Dedifferentiated amniotic fluid mesenchymal stem cell (primary cell): Measurements from ENCODE around the gene NID1.
A peak's percentile ranks its signal among the peaks of the same experiment; 100 is the strongest.
"Not testable (repeated sequence)": the region's sequence is repeated elsewhere in the genome, so short reads cannot be mapped to it uniquely, and the experiment has no call there.

Source experiments
- DNase-seq: peaks from one replicate; pipeline ENCODE4 v3.0.0-alpha.2; 2016; ENCODE audit errors: extremely low spot score

Gene NID1

DNA sequence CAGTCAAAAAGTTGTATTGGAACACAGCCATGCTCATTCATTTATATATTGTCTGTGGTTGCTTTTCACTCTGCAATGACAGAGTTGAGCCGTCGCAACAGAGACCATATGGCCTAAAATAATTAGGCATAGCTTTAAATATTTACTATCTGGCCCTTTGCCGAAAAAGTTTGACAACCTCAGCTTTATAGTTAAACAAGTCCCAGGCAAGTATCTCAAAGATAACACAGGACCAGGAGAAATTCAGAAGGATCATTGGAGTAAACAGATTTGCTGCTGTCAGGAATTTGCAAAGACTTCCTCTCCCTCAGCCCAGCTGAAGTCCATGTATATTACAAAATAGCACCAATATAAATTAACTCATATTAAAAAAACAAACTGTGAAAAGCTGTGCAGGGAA lies 34.4 kb downstream of the NID1 start:
- no peak for DNase-seq

DNA sequence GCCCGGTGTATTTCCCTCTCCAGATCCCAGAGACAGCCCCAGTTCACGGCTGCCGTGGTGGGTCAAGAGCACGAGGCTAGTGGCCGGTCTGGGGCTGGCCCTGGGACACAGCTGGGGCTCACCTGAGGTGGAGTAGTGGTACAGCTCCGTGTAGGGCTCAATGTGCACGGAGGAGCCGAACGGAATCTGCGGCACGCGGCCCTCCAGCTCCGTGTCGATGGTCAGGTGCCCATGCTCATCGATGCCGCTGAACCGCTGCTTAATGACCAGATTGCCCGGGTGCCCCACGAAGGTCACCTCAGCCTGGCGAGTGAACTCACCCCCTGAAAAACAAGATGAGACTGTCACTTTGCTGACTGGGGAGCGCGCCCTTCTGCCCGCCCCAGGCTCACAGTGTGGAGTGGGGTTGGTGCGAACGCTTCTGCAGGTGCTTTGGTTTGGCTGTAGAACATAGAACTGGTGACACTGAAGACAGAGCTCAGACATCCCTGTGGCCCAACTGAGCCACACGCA lies 35.4 kb downstream of the NID1 start:
- DNase-seq, result no peak

DNA sequence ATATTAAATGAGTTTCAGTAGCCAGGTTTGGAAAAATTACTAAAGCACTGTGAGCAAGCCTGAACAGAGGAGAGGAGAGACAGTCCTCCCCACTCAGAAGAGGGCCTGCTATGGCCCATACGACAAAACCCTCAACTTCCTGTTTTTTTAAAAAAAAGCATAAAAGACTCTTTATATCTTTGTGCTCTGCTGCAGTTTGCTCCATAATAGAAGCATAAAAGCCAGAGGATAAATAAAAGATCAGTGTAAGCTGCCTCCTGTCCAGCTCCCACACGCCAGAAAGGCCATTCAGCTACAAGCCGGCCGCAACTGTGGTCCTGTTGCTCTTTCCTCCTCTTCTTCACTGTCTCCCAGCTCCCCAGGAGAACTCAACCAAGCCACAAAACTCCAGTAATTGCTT lies 37.8 kb downstream of the NID1 start:
- DNase-seq, result no peak

DNA sequence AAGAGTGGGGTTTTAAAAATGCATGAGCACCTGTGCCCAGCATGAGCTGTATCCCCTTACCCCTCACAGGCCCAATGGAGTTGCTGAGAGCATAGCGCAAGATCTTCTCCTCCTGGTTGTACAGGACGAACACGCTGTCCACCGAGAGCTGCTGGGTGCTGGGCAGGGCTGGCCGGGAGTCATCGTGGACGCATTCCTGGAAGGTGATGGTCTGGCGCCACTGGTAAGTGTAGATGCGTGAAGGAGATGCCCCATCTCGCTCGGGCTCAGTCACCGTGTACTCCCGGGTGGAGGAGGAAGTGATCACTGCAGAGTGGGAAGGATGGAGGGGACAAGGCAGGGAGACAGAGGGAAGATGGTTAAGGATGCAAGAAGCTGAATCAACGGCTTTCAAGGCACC lies 39.1 kb downstream of the NID1 start:
- DNase-seq, result no peak

DNA sequence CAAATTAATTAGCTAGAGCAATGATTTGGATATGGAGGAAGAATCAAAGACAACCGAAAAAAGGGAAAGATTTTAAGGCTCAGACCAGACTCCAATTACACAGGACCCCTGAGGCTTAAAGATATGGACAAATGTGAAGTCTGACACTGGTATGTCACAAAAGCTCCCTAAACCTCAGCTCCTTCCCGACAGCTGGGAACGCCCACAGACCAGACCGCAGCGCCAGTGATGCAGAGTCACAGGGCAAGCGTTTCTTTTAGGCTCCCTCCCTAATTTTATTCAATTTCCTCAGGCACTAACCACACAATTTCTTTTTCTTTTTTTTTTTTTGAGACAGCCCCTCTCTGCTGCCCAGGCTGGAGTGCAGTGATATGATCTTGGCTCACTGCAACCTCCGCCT lies 40.2 kb downstream of the NID1 start:
- no peak for DNase-seq

DNA sequence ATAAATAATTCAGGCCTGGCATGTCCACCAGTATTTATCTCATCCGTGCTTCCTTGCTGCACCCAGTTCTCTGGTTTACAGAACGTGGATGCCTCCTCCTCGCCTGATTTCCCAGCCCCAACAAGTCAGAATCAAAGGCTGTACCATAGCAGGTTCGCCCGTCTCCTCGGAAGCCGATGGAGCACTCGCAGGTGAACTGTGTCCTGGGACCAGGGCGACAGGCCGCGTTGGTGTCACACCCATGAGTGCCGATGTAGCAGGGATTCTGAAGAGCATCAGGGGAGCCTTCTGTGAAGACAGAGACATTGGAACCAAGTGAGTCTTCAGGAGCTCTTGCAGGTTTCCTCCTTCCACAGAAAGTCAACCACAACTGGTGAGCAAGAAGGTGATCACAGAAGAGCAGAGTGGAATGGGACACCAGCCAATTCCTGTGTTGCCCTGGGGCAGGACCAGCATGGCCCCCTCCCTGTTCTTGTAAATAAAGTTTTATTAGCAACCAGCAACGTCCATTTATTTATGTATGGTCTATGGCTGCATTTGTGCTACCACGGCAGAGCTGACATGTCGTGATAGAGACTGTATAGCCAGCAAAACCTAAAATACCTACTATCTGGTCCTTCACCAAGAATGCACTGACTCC lies 40.8 kb downstream of the NID1 start:
- no peak for DNase-seq

DNA sequence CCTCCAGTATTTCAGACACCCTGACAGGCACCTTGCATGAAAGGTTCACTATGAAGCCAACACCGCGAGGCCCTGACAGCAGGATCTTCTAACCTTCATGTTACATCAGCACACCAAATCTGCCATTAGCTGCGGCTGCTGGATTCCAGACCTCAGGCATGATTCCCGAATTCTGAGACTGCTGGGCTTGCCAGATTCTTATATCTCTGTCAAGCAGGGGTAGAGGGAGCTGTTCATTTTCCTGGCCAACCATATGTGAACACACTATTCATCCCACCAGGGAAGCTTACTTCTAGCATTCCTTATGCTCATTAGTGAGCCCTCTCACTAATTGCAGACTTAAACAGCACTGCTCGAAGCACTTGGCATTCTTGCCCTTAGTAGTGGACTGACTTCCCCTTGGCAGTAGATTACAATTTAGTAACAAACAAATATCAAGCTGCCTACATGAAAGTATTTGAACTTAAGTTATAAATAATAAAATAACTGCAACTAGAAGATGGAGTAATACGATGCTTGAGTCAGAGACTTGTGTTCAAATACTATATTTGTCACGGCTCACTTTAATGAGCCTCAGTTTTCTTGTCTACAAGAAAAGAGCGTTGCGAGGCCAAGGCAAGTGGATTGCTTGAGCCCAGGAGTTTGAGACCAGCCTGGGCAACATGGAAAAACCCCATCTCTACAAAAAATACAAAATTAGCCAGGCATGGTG lies 43.3 kb downstream of the NID1 start:
- no peak for DNase-seq

DNA sequence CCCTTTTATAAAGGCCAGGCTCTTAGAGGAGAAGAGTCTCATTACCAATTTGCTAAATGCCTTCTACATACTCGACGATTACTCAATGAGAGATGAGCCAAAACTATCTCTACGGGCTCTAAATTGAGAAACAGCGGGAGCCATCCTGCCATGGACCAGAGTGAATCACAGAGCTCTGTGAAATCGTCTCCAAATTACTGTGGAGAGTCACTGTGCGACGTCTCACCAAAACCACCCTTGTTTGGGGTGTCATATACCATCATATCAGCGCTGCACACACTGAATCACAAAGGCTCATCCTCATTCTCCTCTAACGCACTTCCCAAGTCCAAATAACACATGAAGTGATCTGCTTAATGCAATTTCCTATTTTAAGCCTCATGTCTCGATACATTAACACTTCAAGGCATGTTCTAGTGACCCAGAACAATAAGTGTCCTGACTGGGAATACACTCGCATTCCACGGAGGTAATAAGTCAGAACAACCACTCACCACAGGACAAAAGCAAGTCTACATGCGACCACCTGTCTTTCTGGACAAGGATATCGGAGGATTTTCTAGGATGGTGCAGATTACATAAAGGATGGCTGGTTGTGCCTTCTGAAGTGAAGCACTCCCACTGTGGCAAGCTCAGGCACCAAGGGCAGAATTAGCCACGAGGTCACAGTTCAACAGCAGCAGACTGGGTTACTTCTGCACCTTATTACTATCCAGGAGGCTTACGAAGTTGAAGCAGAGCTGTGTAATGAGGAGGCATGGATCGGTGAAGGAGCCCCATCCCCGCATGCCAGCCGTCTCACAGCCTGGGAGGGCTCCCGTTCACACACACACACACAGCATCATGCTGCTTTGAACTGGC lies 44.3 kb downstream of the NID1 start:
- DNase-seq, result no peak

DNA sequence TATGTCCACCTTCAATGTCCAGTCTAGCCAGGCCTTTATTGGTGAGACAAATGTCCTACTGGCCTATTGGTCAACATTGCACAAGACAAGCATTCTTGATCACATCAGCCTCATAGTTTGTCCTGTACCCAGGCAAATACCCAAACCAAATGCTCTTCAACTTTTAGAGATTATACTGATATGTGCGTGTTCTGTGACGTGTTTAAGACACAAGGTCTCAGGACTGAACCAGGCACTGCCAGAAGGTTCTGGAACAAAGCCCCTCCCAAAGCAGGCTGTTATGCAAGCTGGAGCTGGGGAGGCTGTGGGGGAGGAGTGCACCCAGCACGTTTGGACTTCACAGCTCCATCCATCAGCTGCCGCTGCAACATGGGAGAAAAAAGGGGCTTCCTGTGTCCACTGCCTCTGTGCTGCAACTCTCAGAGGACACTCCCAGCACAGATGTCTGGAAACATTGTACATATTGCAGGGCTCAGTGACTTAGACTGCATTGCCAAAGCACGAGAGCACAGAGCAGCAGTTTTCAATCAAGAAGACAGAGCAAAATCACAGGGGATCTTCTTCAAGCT lies 45.9 kb downstream of the NID1 start:
- DNase-seq, result no peak

DNA sequence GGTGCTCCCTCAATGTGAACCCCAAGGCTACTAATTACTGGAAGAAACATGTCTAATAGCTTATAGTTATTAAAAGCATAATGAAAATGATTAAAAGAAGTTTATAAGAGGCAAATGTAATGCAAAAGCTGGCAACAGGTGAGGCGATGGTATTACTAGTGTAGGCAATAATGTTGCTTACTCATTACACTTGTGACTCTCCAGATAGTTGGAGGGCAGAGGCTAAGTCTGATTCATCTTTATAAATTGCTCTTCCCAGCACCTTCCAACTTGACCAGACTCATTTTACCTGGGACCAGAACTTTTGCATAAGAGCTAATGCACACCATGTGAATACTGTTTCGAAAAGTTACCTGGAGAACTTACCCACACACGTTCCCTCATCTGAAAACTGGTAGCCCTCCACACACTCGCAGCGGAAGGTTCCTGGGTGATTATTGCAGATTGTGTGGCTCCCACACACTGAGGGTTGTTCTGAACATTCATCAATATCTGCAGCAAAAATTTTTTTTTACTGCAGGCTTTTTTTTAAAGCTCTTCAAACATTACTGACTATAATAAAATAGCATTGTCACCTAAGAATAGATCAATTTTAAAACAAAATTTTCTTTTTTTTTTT lies 48.0 kb downstream of the NID1 start:
- no peak for DNase-seq

DNA sequence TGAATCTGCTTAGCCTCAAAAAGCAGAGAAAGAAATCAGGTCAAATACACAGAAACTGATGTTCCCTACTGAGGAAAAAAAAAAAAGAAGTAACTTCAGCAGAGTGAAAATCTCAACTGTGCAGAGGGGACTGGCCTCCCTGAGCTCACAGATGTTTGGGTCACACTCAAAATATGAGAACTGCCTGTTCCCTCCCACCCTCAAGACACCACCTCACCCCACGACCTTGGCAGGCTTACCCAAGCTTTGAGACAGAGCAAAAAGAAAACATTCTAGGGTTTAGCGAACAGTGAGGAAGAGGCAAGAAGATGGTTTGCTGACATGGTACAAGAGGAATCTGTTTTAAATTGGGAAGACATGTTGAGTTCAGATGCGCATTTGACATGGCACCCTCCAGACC lies 48.8 kb downstream of the NID1 start:
- DNase-seq, result no peak

DNA sequence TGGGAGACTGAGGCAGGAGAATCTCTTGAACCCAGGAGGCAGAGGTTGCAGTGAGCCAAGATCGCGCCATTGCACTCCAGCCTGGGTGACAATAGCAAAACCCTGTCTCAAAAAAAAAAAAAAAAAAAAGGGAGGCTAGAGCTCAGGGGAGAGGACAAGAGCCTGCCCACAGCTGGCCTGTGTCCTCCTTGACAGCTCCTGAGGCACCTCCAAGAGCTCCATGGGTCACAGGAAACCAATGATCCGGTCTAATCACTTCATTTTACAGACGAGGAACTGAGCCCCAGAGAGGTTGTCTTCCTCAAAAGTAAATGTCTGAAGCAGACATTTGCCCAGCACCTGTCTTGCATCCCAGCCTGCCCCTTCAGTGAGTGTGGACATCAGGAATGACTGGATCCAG lies 49.4 kb downstream of the NID1 start:
- DNase-seq, result no peak

DNA sequence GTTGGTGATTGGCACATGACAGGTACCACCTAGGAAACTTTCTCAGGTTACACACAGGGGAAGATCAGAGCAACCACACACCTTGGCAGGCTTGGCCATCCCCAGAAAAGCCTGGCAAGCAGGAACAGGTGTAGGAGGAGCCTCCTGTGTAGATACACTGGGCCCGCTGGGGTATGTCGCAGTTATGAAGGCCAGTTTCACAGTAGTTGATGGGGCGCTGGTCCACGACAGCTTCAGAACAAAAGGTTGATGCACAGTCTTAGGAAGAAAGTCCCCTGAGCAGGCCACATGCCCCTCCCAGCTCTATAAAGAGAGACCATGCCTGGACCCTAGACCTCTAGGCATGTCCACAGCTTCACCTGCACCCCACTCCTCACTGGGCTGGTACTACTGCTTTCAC lies 51.6 kb downstream of the NID1 start:
- no peak for DNase-seq

DNA sequence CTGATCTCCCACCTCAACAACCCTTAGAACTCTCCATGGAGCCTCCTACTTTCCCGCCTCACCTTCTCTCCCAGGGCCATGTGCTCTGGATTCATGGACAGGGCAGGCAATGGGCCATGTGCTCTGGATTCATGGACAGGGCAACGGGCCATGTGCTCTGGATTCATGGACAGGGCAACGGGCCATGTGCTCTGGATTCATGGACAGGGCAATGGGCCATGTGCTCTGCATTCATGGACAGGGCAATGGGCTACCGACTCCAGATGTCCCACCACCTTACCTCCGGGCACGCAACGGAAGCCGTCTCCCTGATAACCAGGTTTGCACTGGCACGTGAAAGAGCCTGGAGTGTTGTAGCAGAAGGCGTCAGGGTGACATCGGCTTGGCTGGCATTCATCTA lies 53.2 kb downstream of the NID1 start:
- DNase-seq, result no peak

DNA sequence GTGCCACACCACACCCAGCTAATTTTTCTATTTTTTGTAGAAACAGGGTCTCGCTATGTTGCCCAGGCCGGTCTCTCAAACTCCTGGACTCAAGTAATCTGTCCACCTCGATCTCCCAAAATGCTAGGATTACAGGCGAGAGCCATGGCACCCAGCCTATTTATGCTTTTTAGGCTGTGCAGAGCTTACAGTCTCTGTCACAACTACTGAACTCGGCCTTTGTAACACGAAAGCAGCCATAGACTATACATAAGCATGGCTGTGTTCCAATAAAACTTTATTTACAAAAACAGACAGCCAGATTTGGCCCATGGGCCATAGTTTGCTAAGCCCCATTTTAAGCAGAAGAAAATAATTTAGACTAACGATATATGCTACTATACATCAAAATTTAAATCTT lies 54.4 kb downstream of the NID1 start:
- DNase-seq, result no peak

DNA sequence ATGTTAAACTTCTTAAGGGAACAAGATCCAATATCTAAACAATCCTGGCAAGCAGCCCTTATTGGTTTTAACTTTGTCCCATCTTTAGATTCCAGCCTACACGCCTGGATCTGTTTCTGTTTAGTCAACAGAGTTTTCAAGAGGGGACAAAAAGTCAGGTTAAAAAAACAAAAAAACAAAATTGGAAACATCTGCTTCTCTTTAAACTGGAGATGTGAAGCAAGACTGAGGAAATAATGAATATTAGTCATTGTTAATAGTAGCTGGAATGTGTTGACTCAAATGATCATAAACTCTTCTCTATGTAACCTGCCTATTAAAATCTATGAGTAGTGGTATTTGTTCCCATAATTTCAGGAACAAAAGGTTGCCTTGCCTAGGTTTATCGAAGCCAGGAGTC lies 55.0 kb downstream of the NID1 start:
- DNase-seq, result peak; percentile 83

DNA sequence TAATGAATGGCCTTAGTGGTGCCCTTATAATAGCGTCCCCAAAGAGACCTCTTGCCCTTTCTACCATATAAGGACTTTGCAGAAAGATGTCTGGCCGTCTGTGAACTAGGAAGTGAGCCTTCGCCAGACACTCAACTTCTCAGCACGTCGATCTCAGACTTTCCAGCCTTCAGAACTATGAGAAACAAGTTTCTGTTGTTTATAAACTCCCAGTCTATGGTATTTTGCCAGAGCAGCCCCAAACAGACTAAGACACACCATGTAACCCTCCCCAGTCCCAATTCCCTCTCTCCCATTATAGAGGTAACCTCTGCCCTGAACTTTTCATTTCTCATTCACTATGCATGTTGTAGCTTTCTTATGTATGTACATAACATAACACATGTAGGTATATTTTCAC lies 55.7 kb downstream of the NID1 start:
- no peak for DNase-seq

DNA sequence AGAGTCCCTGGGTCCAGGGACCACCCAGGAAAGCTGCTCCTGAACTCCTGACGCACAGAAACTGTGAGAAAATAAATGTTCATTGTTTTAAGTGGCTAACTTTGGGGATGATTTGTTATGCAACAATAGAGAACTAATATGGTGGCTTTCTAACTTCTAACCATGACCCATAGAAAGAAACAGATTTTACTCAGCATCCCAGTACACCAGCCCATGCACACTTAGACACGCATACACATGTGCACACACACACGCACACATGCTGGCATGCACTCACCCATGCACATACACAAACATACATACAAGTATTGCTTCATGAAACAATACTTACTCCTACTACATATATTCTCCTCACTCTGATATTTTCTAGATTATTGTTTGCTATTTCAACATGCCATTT lies 57.1 kb downstream of the NID1 start:
- DNase-seq, result no peak

DNA sequence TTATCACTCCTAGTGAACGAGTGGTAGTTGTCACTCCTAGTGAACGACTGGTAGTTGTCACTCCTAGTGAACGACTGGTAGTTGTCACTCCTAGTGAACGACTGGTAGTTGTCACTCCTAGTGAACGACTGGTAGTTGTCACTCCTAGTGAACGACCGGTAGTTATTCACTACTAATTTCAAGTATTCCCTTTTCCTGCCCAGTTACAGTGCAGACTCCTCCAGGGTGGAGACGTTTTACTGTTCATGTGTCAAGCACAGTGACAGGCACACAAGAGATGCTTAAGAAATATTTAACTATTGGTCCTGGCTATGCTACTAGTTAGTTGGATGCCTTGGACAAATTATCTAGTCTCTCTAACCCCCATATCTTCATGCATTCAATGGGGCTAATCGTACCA lies 61.8 kb downstream of the NID1 start:
- DNase-seq, result not testable (repeated sequence)

DNA sequence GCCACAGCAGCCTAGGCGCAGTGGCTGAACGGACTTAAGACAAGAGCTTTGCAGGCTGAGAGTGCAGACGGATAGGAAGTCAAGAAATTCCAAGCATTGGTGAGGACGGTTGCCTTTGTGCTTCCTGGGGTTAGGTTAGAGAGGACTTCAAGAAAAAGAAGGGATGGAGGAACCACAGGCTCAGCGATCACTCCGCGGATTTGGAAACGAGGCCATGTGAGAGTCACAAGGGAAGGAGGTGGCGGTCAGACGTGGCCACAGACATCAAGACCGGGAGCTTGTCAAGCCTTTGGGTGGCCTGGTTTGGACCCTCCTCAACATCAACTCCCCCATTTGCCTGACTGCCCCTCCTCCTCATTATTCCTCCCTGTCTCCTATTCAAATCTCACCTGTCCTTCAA lies 62.3 kb downstream of the NID1 start:
- DNase-seq, result no peak

DNA sequence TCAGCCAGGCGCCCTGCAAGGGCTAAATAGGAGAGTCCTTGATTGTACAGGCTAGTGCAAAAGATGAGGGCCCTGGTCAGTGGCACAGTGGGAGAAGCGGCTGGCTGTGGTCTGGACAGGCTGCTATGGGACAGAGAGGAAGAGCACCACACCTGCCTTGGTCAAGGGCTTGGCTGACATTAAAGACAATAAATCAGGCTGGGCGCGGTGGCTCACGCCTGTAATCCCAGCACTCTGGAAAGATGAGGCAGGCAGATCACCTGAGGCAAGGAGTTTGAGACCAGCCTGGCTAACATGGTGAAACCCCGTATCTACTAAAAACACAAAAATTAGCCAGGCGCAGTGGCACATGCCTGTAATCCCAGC lies 62.9 kb downstream of the NID1 start:
- DNase-seq, result no peak

DNA sequence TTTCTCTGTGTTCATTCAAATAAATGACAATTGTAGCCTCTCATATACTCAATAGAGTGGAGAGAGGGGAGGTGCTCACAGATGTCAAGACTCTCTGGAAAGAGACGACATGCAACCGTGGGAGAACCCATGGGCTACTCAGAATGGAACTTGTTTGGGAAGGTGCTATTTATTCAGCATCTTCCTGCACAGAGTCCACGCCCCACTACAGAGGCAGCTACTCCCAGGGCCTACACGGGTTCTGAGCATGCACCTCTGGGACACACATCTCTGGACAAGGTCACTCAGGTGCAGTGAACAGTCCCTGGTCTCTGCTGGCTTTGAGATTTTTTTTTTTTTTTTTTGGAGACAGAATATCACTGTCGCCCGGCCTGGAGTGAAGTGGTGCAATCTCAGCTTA lies 64.1 kb downstream of the NID1 start:
- DNase-seq, result no peak
